Measurements from ENCODE around the gene ZKSCAN2.

Gene ZKSCAN2

DNA sequence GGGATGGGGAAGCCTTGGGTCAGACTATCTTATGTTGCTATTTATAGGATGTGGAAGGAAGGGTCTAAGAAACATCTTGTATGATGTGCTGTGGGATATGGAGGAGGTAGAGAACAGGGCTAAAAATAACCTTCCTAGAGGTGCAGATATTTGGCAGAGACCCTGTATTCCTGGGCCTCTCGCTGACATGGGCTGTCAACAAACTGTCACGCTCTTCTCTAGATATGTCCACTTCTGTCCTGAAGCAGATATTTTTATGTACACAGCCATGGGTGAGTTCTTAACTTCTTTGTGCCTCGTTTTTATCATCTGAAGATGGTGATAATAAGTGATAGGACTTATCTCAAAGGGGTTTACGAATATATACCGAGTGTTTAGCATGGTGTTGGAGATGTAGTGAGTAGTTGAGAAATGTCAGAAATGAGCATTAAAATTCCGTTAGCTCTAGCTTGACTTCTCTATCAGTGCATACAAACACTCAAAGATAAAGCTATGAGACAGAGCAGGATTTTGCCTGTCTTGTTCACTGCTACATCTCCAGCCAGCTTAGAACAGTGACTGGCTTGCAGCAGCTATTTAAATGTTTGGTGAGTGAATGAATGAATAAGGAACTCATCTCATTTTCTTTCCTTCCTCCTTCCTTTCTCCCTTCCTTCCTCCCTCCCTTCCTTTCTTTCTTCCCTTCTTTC lies 43.8 kb downstream of the ZKSCAN2 start:
- intact Hi-C loops (cut with DNase I; ENCODE audit: low total_unique reads) = no loop called here
- Histone ChIP-seq H3K36me3 (no peaks in the 10 kb centered on the region), H3K4me1 (no peaks in the 10 kb centered on the region), H3K27ac (no peak overlapping the region), H3K27me3 (peaks cover 0 to 6% of the 10 kb centered on the region in 2 donors), H3K9me3 (no peaks in the 10 kb centered on the region), H3K4me3 (no peak overlapping the region)
- no peak for DNase-seq
- TF ChIP-seq, protein P1, sequence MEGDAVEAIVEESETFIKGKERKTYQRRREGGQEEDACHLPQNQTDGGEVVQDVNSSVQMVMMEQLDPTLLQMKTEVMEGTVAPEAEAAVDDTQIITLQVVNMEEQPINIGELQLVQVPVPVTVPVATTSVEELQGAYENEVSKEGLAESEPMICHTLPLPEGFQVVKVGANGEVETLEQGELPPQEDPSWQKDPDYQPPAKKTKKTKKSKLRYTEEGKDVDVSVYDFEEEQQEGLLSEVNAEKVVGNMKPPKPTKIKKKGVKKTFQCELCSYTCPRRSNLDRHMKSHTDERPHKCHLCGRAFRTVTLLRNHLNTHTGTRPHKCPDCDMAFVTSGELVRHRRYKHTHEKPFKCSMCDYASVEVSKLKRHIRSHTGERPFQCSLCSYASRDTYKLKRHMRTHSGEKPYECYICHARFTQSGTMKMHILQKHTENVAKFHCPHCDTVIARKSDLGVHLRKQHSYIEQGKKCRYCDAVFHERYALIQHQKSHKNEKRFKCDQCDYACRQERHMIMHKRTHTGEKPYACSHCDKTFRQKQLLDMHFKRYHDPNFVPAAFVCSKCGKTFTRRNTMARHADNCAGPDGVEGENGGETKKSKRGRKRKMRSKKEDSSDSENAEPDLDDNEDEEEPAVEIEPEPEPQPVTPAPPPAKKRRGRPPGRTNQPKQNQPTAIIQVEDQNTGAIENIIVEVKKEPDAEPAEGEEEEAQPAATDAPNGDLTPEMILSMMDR (IDR thresholded peaks at IDR 0.05) = no peak

DNA sequence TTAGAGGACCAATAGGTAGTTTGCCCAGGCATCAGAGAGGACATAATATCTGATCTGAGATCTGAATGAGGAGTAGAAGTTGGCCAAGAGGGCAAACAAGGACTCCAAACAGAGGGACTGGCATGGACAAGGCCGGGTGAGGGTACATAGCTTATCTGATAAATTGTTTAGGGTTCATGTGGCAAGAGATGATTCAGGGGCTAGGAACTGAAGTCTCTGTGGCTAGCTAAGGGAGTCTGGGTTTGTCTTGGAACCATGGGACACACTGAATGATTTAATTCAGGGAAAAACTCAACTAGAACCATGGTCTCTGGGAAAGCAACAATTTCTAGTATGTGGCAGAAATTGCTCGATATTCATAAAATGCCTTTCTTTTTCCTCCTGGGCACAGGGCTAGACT lies 45.0 kb downstream of the ZKSCAN2 start:
- no peaks in the 10 kb centered on the region for H3K4me1 ChIP-seq
- intact Hi-C loops (cut with DNase I; ENCODE audit: low total_unique reads) = no loop called here
- no peak overlapping the region for H3K4me3 ChIP-seq
- DNase-seq = no peak
- no peaks in the 10 kb centered on the region for H3K9me3 ChIP-seq
- peaks cover 0 to 6% of the 10 kb centered on the region in 2 donors for H3K27me3 ChIP-seq
- no peaks in the 10 kb centered on the region for H3K36me3 ChIP-seq
- H3K27ac ChIP-seq = no peak overlapping the region
- TF ChIP-seq, protein P1 (IDR thresholded peaks at IDR 0.05) = no peak

DNA sequence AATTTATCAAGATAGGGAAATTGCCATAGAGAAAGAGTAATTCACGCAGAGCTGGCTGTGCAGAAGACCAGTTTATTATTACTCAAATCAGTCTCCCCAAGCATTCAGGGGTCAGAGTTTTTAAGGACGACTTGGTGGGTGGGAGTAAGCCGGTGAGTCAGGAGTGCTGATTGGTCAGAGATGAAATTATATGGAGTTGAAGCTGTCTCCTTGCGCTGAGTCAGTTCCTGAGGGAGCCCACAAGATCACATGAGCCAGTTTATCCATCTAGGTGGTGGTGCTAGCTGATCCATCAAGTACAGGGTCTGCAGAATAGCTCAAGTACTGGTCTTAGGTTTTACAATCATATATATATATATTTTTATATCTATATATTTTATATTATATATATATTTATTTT lies 46.9 kb downstream of the ZKSCAN2 start:
- H3K27ac ChIP-seq = no peak overlapping the region
- no peaks in the 10 kb centered on the region for H3K9me3 ChIP-seq
- no peaks in the 10 kb centered on the region for H3K36me3 ChIP-seq
- no peak for DNase-seq
- TF ChIP-seq, protein P1 (IDR thresholded peaks at IDR 0.05) = no peak
- no peaks in the 10 kb centered on the region for H3K4me1 ChIP-seq
- H3K27me3 ChIP-seq = no peaks in the 10 kb centered on the region
- intact Hi-C loops (cut with DNase I; ENCODE audit: low total_unique reads) = no loop called here
- no peak overlapping the region for H3K4me3 ChIP-seq

DNA sequence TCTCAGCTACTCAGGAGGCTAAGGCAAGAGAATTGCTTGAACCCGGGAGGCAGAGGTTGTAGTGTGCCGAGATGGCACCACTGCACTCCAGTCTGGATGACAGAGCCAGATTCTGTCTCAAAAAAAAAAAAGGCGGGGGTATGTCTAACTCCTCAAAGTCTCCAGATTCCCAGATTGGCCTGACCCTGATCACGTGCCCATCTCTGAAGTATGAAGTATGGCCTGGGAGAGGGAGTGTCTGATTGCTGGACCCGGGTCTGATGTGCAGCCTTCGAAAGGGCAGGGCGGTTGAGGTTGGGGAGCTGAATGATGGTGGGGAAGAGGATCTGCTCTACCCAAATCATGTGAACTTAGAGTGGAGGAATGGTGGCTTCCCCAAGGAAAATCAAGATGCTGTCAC lies 58.2 kb downstream of the ZKSCAN2 start:
- Histone ChIP-seq H3K9me3 (no peaks in the 10 kb centered on the region), H3K4me1 (no peaks in the 10 kb centered on the region), H3K36me3 (no peaks in the 10 kb centered on the region), H3K4me3 (no peak overlapping the region), H3K27me3 (no peaks in the 10 kb centered on the region), H3K27ac (no peak overlapping the region)
- no peak for DNase-seq
- TF ChIP-seq, protein P1 (IDR thresholded peaks at IDR 0.05) = no peak
- intact Hi-C loops (cut with DNase I; ENCODE audit: low total_unique reads) = no loop called here

DNA sequence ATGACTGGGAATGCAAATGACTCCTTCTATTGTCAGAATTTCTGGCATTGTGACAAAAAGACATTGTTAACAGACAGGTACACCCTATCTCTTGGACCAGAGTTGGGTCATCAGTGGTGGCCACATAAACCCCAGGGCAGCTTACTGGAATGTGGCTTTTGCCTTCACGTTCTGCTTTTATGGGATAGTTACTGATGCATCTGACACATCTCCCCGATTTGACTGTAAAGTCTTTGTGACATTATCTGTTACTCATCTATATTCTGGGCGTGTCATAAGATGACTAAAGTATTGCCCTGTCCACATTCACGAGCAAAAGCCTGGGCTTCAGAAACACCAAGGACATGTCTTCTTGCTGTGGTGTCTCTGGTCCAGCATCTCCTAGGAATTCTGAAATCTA lies 59.6 kb downstream of the ZKSCAN2 start:
- Histone ChIP-seq H3K36me3 (no peaks in the 10 kb centered on the region), H3K27me3 (no peaks in the 10 kb centered on the region), H3K4me1 (no peaks in the 10 kb centered on the region), H3K27ac (no peak overlapping the region), H3K4me3 (no peak overlapping the region), H3K9me3 (no peaks in the 10 kb centered on the region)
- no peak for DNase-seq
- TF ChIP-seq, protein P1 (IDR thresholded peaks at IDR 0.05) = no peak
- intact Hi-C loops (cut with DNase I; ENCODE audit: low total_unique reads) = no loop called here

Measured in tibial artery (tissue), 4 donors.